Raji (cell line): ENCODE results near the gene SMIM44.

Experiments used
- POLR2A ChIP-seq: IDR thresholded peaks from 2 replicates; pipeline ENCODE4 v1.6.1; 2011; ENCODE audit warnings: low read depth, low read length, control low read depth; ENCODE audit not compliant: insufficient read depth

SMIM44 gene

GRCh38 chr19:3483226-3483628 is at the start of gene SMIM44:
Gene SMIM44 (minus strand): TSS chr19:3483441. CDS start chr19:3483403, 38 bp downstream.
- no peak for TF ChIP-seq POLR2A

GRCh38 chr19:3533033-3533432 is 49.8 kb upstream of the SMIM44 start:
- no peak for TF ChIP-seq POLR2A

GRCh38 chr19:3532154-3532786 is 49.0 kb upstream of the SMIM44 start:
- no peak for TF ChIP-seq POLR2A

GRCh38 chr19:3531716-3532115 is 48.5 kb upstream of the SMIM44 start:
- TF ChIP-seq POLR2A = no peak

GRCh38 chr19:3530389-3530788 is 47.1 kb upstream of the SMIM44 start:
- TF ChIP-seq POLR2A = no peak

GRCh38 chr19:3528539-3529211 is 45.4 kb upstream of the SMIM44 start:
- no peak for TF ChIP-seq POLR2A

GRCh38 chr19:3528080-3528479 is 44.8 kb upstream of the SMIM44 start:
- TF ChIP-seq POLR2A = no peak

GRCh38 chr19:3527238-3527910 is 44.1 kb upstream of the SMIM44 start:
- no peak for TF ChIP-seq POLR2A

GRCh38 chr19:3526507-3527237 is 43.4 kb upstream of the SMIM44 start:
- no peak for TF ChIP-seq POLR2A

GRCh38 chr19:3524904-3525451 is 41.7 kb upstream of the SMIM44 start:
- TF ChIP-seq POLR2A = no peak

- TF ChIP-seq POLR2A = no peak
Observed at GRCh38 chr19:3524078-3524842, 41.0 kb upstream of the SMIM44 start.

- TF ChIP-seq POLR2A = no peak
Observed at GRCh38 chr19:3523361-3524077, 40.3 kb upstream of the SMIM44 start.

GRCh38 chr19:3522421-3523360 is 39.5 kb upstream of the SMIM44 start:
- TF ChIP-seq POLR2A = no peak
